SK-N-SH (cell line): ENCODE data around the gene GASK1A. TPM values are rescaled to one million over a fixed set of nuclear protein-coding genes. Genes with fewer than 3 reads are reported as not detected.

Source experiments
- CTCF ChIA-PET: fragments of 300-600, 350-600 bp; formaldehyde crosslinking; extraction: SDS; loops from one replicate; lab custom pipeline; 2021; lab: Yijun Ruan, JAX
- POLR2A ChIA-PET: fragments of 350-600 bp; sonication (Branson Sonifier 250); formaldehyde crosslinking; extraction: SDS; loops from one replicate; lab custom pipeline; 2020; ENCODE audit warnings: antibody characterized with exemption, inconsistent platforms; lab: Yijun Ruan, JAX
- DNase-seq: peaks from one replicate; pipeline ENCODE4 v3.0.0; 2012
- H2AFZ ChIP-seq: fragments of 200-600 bp; sonication (generic); 2 replicates; pipeline ENCODE4 v1.8.1; 2016; ENCODE audit warnings: antibody characterized with exemption, mild to moderate bottlenecking, low read depth
- H3F3A ChIP-seq: fragments of 200-600 bp; sonication (generic); replicated peaks from 2 replicates; pipeline ENCODE3; 2016; ENCODE audit warnings: antibody characterized with exemption, mild to moderate bottlenecking; ENCODE audit not compliant: insufficient read depth
- H3K27ac ChIP-seq, 2 experiments: fragments of 200-500 bp in 1 of 2; fragments of 200-600 bp in 1 of 2; sonication (Bioruptor generic) in 1 of 2; sonication (generic), shearing (Covaris generic) in 1 of 2; 2 replicates each; pipeline versions ENCODE4 v1.5.1 to v1.6.1; 2014 to 2016; ENCODE audit warnings: low read depth in 2 of 2, inconsistent platforms in 1 of 2, low read length in 1 of 2, mild to moderate bottlenecking in 1 of 2, mixed read lengths in 1 of 2
- H3K27me3 ChIP-seq: fragments of 200-600 bp; sonication (generic), shearing (Covaris generic); 2 replicates; pipeline ENCODE4 v1.6.1; 2016; ENCODE audit warnings: mixed run types; ENCODE audit not compliant: insufficient read depth
- H3K36me3 ChIP-seq, 2 experiments: fragments of 200-500 bp in 1 of 2; fragments of 200-600 bp in 1 of 2; sonication (Bioruptor generic) in 1 of 2; sonication (generic) in 1 of 2; replicated peaks in 1 of 2; 2 replicates each; pipeline versions ENCODE3 to v1.5.1; 2014 to 2016; ENCODE audit warnings: low read length in 1 of 2, mild to moderate bottlenecking in 1 of 2; ENCODE audit not compliant: insufficient read depth in 2 of 2, control insufficient read depth in 1 of 2
- H3K4me1 ChIP-seq, 2 experiments: fragments of 200-500 bp in 1 of 2; fragments of 200-600 bp in 1 of 2; sonication (Bioruptor generic) in 1 of 2; sonication (generic), shearing (Covaris generic) in 1 of 2; 2 replicates each; pipeline versions ENCODE4 v1.5.1 to v1.6.1; 2014 to 2016; ENCODE audit warnings: low read depth in 1 of 2, low read length in 1 of 2, mixed run types in 1 of 2; ENCODE audit not compliant: insufficient read depth in 2 of 2, control insufficient read depth in 1 of 2
- H3K4me2 ChIP-seq: fragments of 200-600 bp; sonication (generic), shearing (Covaris generic); 2 replicates; pipeline ENCODE4 v1.6.1; 2017; ENCODE audit warnings: mixed run types
- H3K4me3 ChIP-seq, 2 experiments: fragments of 200-500 bp in 1 of 2; fragments of 200-600 bp in 1 of 2; sonication (Bioruptor generic) in 1 of 2; sonication (generic), shearing (Covaris generic) in 1 of 2; 2 replicates each; pipeline versions ENCODE4 v1.5.1 to v1.8.1; 2014 to 2016; ENCODE audit warnings: low read depth in 2 of 2, inconsistent platforms in 1 of 2, low read length in 1 of 2, mild to moderate bottlenecking in 1 of 2, mixed read lengths in 1 of 2, moderate library complexity in 1 of 2
- H3K79me2 ChIP-seq: fragments of 200-600 bp; sonication (generic); 2 replicates; pipeline ENCODE4 v1.8.1; 2017; ENCODE audit warnings: mild to moderate bottlenecking; ENCODE audit not compliant: insufficient read depth
- H3K9ac ChIP-seq: fragments of 200-600 bp; sonication (generic); 2 replicates; pipeline ENCODE4 v1.6.1; 2017; ENCODE audit warnings: mixed run types
- H3K9me2 ChIP-seq: fragments of 200-600 bp; sonication (generic); 2 replicates; pipeline ENCODE4 v1.6.1; 2017; ENCODE audit warnings: mixed run types
- H3K9me3 ChIP-seq: fragments of 200-600 bp; sonication (generic); 2 replicates; pipeline ENCODE4 v1.6.1; 2017; ENCODE audit warnings: mixed run types, mild to moderate bottlenecking, moderate library complexity
- H4K20me1 ChIP-seq: fragments of 200-600 bp; sonication (generic); 2 replicates; pipeline ENCODE4 v1.6.1; 2017; ENCODE audit warnings: mild to moderate bottlenecking, mixed run types; ENCODE audit not compliant: insufficient read depth
- CHD2 ChIP-seq: fragments of 150-350 bp; IDR thresholded peaks from 2 replicates; pipeline ENCODE4 v1.6.1; 2018; ENCODE audit warnings: low read length; ENCODE audit not compliant: partially characterized antibody
- EP300 ChIP-seq, 2 experiments: IDR thresholded peaks; 2 replicates each; pipeline versions ENCODE4 v1.4.0 to v1.6.1; 2012; ENCODE audit warnings: borderline replicate concordance in 1 of 2, low read depth in 1 of 2, low read length in 1 of 2
- FOXM1 ChIP-seq: IDR thresholded peaks from 2 replicates; pipeline ENCODE4 v1.4.0; 2012; ENCODE audit warnings: low read depth, mild to moderate bottlenecking
- GABPA ChIP-seq: IDR thresholded peaks from 2 replicates; pipeline ENCODE4 v1.4.0; 2012; ENCODE audit warnings: low read depth, mild to moderate bottlenecking
- GATA2 ChIP-seq: sonication (generic); formaldehyde crosslinking; IDR thresholded peaks from 2 replicates; pipeline ENCODE4 v1.5.0; 2020; ENCODE audit warnings: mild to moderate bottlenecking, missing genetic modification reagents
- NRF1 ChIP-seq: IDR thresholded peaks from 2 replicates; pipeline ENCODE4 v1.6.1; 2012; ENCODE audit warnings: low read depth, mild to moderate bottlenecking, low read length
- POLR2AphosphoS5 ChIP-seq: IDR thresholded peaks from 2 replicates; pipeline ENCODE4 v1.6.1; 2012; ENCODE audit warnings: low read depth, low read length
- RCOR1 ChIP-seq: fragments of 150-350 bp; IDR thresholded peaks from 2 replicates; pipeline ENCODE4 v1.6.1; 2017; ENCODE audit warnings: antibody characterized with exemption, low read length
- SIN3A ChIP-seq: IDR thresholded peaks from 2 replicates; pipeline ENCODE4 v1.6.1; 2012; ENCODE audit warnings: low read depth, mild to moderate bottlenecking, low read length, moderate library complexity, borderline replicate concordance
- SMC3 ChIP-seq: IDR thresholded peaks from 2 replicates; pipeline ENCODE4 v1.6.1; 2012; ENCODE audit warnings: low read depth, low read length, improper control_type of control experiment
- TCF12 ChIP-seq: IDR thresholded peaks from 2 replicates; pipeline ENCODE4 v1.4.0; 2012
- TEAD4 ChIP-seq: IDR thresholded peaks from 2 replicates; pipeline ENCODE4 v1.4.0; 2012; ENCODE audit warnings: mild to moderate bottlenecking, borderline replicate concordance; ENCODE audit not compliant: insufficient read depth
- ZBTB33 ChIP-seq: IDR thresholded peaks from 2 replicates; pipeline ENCODE4 v1.4.0; 2012; ENCODE audit warnings: low read depth, borderline replicate concordance
- WGBS: methylation state at CpG from one replicate; pipeline ENCODE4 v1.1.6; 2017; ENCODE audit warnings: low lambda C conversion rate; 5-methylcytosine and 5-hydroxymethylcytosine counted together
- polyA plus RNA-seq, 3 experiments: library from polyadenylated mRNA; depleted of rRNA; stranded (reverse); fragments of >200 nt; gene quantifications; 2 replicates each; pipeline ENCODE4 v1.2.3, GENCODE V29; 2012
- TF ChIP-seq, protein P1 (sequence below): fragments of 150-350 bp; IDR thresholded peaks from 2 replicates; pipeline ENCODE4 v1.6.1; 2017; ENCODE audit warnings: antibody characterized with exemption, low read length, low read depth, borderline replicate concordance

The GASK1A gene
- polyA plus RNA-seq, 1 of the 3 experiments (the other 2 are of a cell fraction): not detected

DNA sequence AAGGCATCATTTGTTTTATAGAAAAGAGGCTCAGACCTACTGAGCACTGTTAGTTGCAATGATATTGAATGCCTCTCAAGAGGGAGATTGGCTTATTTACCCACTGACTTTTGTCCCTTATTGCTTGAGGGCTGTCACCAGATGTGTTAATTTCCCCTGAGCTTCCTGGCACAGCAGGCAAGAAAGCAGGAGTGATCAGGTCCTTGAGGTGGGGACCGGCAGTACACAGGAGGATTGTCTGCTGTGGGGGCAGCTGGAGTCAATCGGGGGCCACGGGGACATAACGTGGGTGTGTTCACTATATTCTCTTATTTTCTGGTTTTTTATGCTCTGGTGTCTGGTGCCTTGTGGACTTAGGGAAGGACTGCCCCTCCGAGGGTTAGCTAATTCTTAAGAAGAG is 44.6 kb downstream of the GASK1A start:
- Histone ChIP-seq H3K9me2 (no peaks in the 10 kb centered on the region), H3K27me3 (no peaks in the 10 kb centered on the region), H2AFZ (no peak overlapping the region), H3F3A (no peaks in the 10 kb centered on the region), H3K9me3 (no peaks in the 10 kb centered on the region), H3K4me3 (no peak overlapping the region), H3K9ac (no peak overlapping the region), H3K27ac (no peak overlapping the region), H3K4me1 (peaks cover 0 to 3% of the 10 kb centered on the region in 2 experiments; a peak in 1 of 4 replicates), H3K4me2 (no peak overlapping the region), H3K79me2 (no peaks in the 10 kb centered on the region), H3K36me3 (no peaks in the 10 kb centered on the region)
- 28% methylated on average over 5 of the region's 5 CpGs for WGBS
- ChIA-PET POLR2A (no interaction called here), CTCF (no interaction called here)
- DNase-seq: no peak
- TF ChIP-seq GATA2 (no peak), EP300 (IDR thresholded peaks at IDR 0.05; ENCODE audit: borderline replicate concordance in 1 of 2, low read depth in 1 of 2, low read length in 1 of 2) (no peak), GABPA (no peak), TCF12 (no peak), SIN3A (no peak), POLR2AphosphoS5 (no peak), RCOR1 (no peak), ZBTB33 (no peak), SMC3 (no peak)
- TF ChIP-seq, protein P1, sequence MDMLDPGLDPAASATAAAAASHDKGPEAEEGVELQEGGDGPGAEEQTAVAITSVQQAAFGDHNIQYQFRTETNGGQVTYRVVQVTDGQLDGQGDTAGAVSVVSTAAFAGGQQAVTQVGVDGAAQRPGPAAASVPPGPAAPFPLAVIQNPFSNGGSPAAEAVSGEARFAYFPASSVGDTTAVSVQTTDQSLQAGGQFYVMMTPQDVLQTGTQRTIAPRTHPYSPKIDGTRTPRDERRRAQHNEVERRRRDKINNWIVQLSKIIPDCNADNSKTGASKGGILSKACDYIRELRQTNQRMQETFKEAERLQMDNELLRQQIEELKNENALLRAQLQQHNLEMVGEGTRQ: no peak
- TF ChIP-seq, all 33 proteins: peak for 0
- H4K20me1 ChIP-seq: no peaks in the 10 kb centered on the region

- no peak overlapping the region for H3K4me3 ChIP-seq
- no peak overlapping the region for H3K9ac ChIP-seq
- H4K20me1 ChIP-seq: no peaks in the 10 kb centered on the region
- H3K27ac ChIP-seq: no peak overlapping the region
- no peaks in the 10 kb centered on the region for H3K79me2 ChIP-seq
- no peak overlapping the region for H2AFZ ChIP-seq
- 28% methylated on average over 5 of the region's 6 CpGs for WGBS
- TF ChIP-seq TEAD4: no peak
- TF ChIP-seq NRF1: no peak
- TF ChIP-seq, protein P1: no peak
- no peak for TF ChIP-seq FOXM1
- no peak for TF ChIP-seq CHD2
- H3F3A ChIP-seq: no peaks in the 10 kb centered on the region
- no peaks in the 10 kb centered on the region for H3K36me3 ChIP-seq
- no peaks in the 10 kb centered on the region for H3K4me1 ChIP-seq
- no peak overlapping the region for H3K4me2 ChIP-seq
- no peaks in the 10 kb centered on the region for H3K27me3 ChIP-seq
- no peaks in the 10 kb centered on the region for H3K9me3 ChIP-seq
- H3K9me2 ChIP-seq: no peaks in the 10 kb centered on the region
- DNase-seq: no peak
- POLR2A ChIA-PET: no interaction called here
- CTCF ChIA-PET: no interaction called here
These were observed 45.2 kb downstream of the GASK1A start for GRCh38 chr3:43024181-43024885.
